Left lung (tissue), 10 donors: ENCODE measurements around the gene TNK1. TPM values are rescaled to one million over a fixed set of nuclear protein-coding genes. Genes with fewer than 3 reads are reported as not detected.

Experiments used
- ATAC-seq: fragments of 200-7000 bp; cut with Tn5 transposase; one replicate; pipeline ENCODE4 v1.9.1; 2020; ENCODE audit warnings: moderate library complexity
- DNase-seq, 4 donors: peaks; one replicate each; pipeline ENCODE4 v3.0.0-alpha.2; 2013 to 2020
- H3K27ac ChIP-seq, 2 donors: fragments of 200-600 bp; sonication (generic) in 1 of 2; one replicate each; pipeline versions ENCODE4 v1.5.0 to v1.8.0; 2020 to 2021
- H3K27me3 ChIP-seq, 2 donors: fragments of 200-600 bp; sonication (generic) in 1 of 2; one replicate each; pipeline versions ENCODE4 v1.5.0 to v1.8.0; 2020 to 2021
- H3K36me3 ChIP-seq, 2 donors: fragments of 200-600 bp; sonication (generic) in 1 of 2; one replicate each; pipeline versions ENCODE4 v1.5.0 to v1.8.0; 2020 to 2021
- H3K4me1 ChIP-seq, 2 donors: fragments of 200-600 bp; one replicate each; pipeline ENCODE4 v1.8.0; 2021
- H3K4me3 ChIP-seq, 2 donors: fragments of 200-600 bp; sonication (generic) in 1 of 2; one replicate each; pipeline versions ENCODE4 v1.5.0 to v1.8.0; 2020 to 2021; ENCODE audit warnings: mild to moderate bottlenecking in 1 of 2
- H3K9me3 ChIP-seq, 2 donors: fragments of 200-600 bp; sonication (generic) in 1 of 2; one replicate each; pipeline versions ENCODE4 v1.5.0 to v1.8.0; 2020 to 2021
- intact Hi-C, 2 donors: fragments of 100-400 bp; cut with DNase I; formaldehyde crosslinking; loops; one replicate each; pipeline versions ENCODE4 v1.11.2 to v1.14.2; 2022
- polyA plus RNA-seq, 6 donors: library from polyadenylated mRNA; unstranded; fragments of 120-200 nt; gene quantifications; one replicate each; pipeline ENCODE4 v1.2.1, GENCODE V29; 2013; ENCODE audit not compliant: insufficient read length in 6 of 6
- total RNA-seq, 2 donors: library from RNA; stranded (reverse); fragmentation: NEBNext Ultra II Directional; extraction: Animal tissue kit (Norgen Biotek cat#: 25700); gene quantifications; one replicate each; pipeline ENCODE4 v1.2.1, GENCODE V29; 2021
- TF ChIP-seq, protein P1 (sequence below), 2 donors: fragments of 200-600 bp; sonication (generic) in 1 of 2; IDR thresholded peaks; one replicate each; pipeline versions ENCODE4 v1.5.0 to v1.8.0; 2021; ENCODE audit warnings: antibody characterized with exemption in 2 of 2
- donor health status: DM: no; HTN: yes; CAD: no.
- donor health status: DM: no; HTN: no; CAD: no.

TNK1 gene
- total and polyA plus RNA-seq, 8 donors = 5.3 to 8.7 (median 6.3) TPM

DNA sequence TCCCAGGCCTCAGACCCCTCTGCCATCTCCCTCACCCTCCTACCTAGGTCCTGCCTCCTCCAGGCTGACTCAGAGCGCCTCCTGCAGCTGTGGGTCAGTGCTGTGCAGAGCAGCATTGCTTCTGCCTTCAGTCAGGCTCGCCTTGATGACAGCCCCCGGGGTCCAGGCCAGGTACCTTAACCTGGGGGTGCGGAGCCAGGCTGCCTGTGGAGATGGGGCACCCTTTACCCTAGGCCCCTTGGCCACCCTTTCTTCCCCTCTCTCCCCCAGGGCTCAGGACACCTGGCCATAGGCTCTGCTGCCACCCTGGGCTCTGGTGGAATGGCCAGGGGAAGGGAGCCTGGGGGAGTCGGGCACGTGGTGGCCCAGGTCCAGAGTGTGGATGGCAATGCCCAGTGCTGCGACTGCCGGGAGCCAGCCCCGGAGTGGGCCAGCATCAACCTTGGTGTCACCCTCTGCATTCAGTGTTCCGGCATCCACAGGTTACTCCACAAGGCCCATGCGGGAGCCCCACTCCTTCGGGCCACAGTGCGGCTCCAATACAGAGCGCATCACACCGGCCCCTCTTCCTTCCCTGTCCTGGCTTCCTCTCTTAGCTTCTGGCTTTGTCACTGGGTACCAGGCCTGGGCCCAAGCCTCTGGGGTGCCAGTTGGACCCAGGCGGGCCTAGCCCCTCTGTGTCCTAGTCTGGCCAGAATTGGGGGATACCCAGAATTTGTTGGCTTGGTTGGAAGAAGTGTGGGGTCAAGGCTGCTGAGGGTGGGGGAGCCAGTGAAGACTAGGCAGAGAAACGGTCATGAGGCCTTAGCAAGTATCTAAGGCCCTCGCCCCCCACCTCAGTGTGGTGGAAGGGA, 33.9 kb upstream of the TNK1 start:
- no peak for ATAC-seq
- TF ChIP-seq, protein P1, sequence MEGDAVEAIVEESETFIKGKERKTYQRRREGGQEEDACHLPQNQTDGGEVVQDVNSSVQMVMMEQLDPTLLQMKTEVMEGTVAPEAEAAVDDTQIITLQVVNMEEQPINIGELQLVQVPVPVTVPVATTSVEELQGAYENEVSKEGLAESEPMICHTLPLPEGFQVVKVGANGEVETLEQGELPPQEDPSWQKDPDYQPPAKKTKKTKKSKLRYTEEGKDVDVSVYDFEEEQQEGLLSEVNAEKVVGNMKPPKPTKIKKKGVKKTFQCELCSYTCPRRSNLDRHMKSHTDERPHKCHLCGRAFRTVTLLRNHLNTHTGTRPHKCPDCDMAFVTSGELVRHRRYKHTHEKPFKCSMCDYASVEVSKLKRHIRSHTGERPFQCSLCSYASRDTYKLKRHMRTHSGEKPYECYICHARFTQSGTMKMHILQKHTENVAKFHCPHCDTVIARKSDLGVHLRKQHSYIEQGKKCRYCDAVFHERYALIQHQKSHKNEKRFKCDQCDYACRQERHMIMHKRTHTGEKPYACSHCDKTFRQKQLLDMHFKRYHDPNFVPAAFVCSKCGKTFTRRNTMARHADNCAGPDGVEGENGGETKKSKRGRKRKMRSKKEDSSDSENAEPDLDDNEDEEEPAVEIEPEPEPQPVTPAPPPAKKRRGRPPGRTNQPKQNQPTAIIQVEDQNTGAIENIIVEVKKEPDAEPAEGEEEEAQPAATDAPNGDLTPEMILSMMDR (IDR thresholded peaks at IDR 0.05) = no peak
- H3K4me1 ChIP-seq = peaks cover 9 to 22% of the 10 kb centered on the region in 2 donors
- no peak overlapping the region for H3K27ac ChIP-seq
- H3K4me3 ChIP-seq = no peak overlapping the region
- DNase-seq = no peak
- H3K9me3 ChIP-seq = no peaks in the 10 kb centered on the region
- intact Hi-C loops = no loop called here
- H3K36me3 ChIP-seq = peaks cover 0 to 54% of the 10 kb centered on the region in 2 donors
- peaks cover 0 to 23% of the 10 kb centered on the region in 2 donors for H3K27me3 ChIP-seq

DNA sequence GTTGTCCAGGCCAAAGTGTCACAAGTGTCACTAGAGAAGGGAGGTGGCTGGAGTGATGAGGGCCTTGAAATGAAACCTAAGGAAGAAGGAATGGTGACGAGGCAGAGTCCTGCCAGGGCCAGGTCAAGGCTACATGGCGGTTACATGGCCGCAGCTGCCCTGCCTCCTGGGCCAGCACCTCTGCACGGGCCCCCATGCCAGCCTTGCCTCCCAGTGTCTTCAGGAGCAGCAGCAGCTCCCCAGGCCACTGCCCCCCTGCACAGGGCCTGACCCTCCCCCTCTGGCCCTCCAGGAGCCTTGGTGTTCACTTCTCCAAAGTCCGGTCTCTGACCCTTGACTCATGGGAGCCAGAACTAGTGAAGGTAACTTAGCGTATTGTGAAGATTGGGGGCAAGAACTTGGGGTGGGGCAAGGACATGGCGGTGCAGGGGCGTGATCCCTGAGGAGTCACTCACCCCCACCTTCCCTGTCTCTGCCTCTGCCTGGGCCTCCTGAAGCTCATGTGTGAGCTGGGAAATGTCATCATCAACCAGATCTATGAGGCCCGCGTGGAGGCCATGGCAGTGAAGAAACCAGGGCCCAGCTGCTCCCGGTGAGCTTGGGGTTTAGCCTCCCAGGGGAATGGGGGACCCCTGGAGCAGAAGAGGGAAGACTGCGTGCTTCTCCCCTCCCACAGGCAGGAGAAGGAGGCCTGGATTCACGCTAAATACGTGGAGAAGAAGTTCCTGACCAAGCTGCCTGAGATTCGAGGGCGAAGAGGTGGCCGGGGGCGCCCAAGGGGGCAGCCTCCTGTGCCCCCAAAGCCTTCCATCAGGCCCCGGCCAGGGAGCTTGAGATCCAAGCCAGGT, 33.0 kb upstream of the TNK1 start:
- Histone ChIP-seq H3K4me3 (no peak overlapping the region), H3K4me1 (peaks cover 14 to 29% of the 10 kb centered on the region in 2 donors), H3K9me3 (no peaks in the 10 kb centered on the region), H3K27ac (no peak overlapping the region), H3K27me3 (peaks cover 0 to 14% of the 10 kb centered on the region in 2 donors), H3K36me3 (peaks cover 0 to 45% of the 10 kb centered on the region in 2 donors)
- TF ChIP-seq, protein P1 (IDR thresholded peaks at IDR 0.05) = no peak
- DNase-seq (no peak), ATAC-seq (no peak)
- intact Hi-C loops = no loop called here

- Histone ChIP-seq H3K4me1 (peaks cover 19 to 36% of the 10 kb centered on the region in 2 donors), H3K36me3 (peaks cover 0 to 37% of the 10 kb centered on the region in 2 donors), H3K9me3 (no peaks in the 10 kb centered on the region), H3K27ac (no peak overlapping the region), H3K4me3 (no peak overlapping the region), H3K27me3 (peaks cover 0 to 6% of the 10 kb centered on the region in 2 donors)
- DNase-seq (peak in 1 of 4 donors; percentile 76), ATAC-seq (no peak)
- intact Hi-C loops = no loop called here
- TF ChIP-seq, protein P1 (IDR thresholded peaks at IDR 0.05) = no peak
Observed at GRCh38 chr17:7348478-7349242, 32.2 kb upstream of the TNK1 start.

- peaks cover 0 to 20% of the 10 kb centered on the region in 2 donors for H3K36me3 ChIP-seq
- ATAC-seq (peak; percentile 82), DNase-seq (peak; percentile 85 to 96 (median 90))
- H3K9me3 ChIP-seq = no peaks in the 10 kb centered on the region
- H3K4me3 ChIP-seq = peak within 1 kb of the TSS; percentile 50 to 90
- intact Hi-C loops = loop anchor here in 1 of 2 donors (10.0 kb wide), 1 partner anchor 83 kb away; the partner anchor contains the start of genes FGF11 and TMEM102
- no peaks in the 10 kb centered on the region for H3K27me3 ChIP-seq
- H3K27ac ChIP-seq = peak within 1 kb of the TSS; percentile 92 to 97
- TF ChIP-seq, protein P1 (IDR thresholded peaks at IDR 0.05) = no peak
- peaks cover 19 to 58% of the 10 kb centered on the region in 2 donors for H3K4me1 ChIP-seq
Observed at GRCh38 chr17:7351665-7352502, 29.0 kb upstream of the TNK1 start, which contains the start of gene KCTD11. Gene KCTD11, plus strand, starts transcription at chr17:7352162.
